Fibroblast of lung (primary cell): ENCODE measurements around the gene BICRA.

Experiments
- EZH2 ChIP-seq: IDR thresholded peaks from 2 replicates; pipeline ENCODE4 v1.5.1; 2012; ENCODE audit warnings: low read length, control low read depth, mild to moderate bottlenecking; ENCODE audit errors: missing control alignments
- TF ChIP-seq, protein P1 (sequence below), 2 donors: IDR thresholded peaks in 1 of 2; conservative IDR thresholded peaks in 1 of 2; 1 replicate in 1 of 2; 2 replicates in 1 of 2; pipeline ENCODE4 v1.5.1; 2011 to 2012; ENCODE audit warnings: low read length in 2 of 2, control low read depth in 1 of 2, inconsistent platforms in 1 of 2, low read depth in 1 of 2, mild to moderate bottlenecking in 1 of 2

DNA sequence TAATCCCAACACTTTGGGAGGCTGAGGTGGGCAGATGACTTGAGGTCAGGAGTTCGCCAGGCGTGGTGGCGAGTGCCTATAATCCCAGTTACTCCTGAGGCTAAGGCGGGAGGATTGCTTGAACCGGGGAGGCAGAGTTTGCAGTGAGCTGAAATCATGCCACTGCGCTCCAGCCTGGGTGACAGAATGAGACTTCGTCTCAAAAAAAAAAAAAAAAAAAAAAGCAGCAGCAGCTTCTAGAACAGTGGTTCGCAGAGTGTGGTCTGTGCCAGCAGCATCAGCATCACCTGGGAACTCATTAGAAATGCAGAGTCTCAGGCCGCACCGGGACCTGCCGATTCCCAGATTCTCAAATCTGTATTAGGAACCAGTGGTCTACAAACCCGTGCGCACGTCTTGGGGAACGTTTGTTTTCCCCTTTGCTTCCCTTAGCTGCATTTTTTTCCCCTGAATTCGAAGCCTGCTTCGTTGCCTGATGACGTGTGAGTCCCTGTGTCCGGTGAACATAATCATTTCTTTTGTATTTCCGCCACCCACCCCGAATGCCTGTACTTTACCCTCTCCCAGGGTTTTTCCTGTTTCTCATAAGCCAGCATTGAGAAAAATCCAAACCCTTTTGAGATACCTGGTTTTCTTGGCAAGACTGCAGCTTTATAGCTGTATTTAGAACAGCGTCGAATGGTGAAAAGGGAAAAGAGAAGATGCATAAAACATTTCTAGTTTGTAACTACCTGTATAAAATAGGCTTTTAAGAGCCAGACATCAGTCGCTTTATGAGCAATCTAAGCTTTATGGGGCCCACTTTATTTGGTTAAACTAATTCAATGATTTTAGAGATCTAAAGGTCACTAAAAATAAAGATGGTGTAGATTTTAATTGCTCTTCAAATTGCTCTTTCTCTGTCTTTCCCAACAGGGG, 49.8 kb downstream of the BICRA start:
- TF ChIP-seq, protein P1, sequence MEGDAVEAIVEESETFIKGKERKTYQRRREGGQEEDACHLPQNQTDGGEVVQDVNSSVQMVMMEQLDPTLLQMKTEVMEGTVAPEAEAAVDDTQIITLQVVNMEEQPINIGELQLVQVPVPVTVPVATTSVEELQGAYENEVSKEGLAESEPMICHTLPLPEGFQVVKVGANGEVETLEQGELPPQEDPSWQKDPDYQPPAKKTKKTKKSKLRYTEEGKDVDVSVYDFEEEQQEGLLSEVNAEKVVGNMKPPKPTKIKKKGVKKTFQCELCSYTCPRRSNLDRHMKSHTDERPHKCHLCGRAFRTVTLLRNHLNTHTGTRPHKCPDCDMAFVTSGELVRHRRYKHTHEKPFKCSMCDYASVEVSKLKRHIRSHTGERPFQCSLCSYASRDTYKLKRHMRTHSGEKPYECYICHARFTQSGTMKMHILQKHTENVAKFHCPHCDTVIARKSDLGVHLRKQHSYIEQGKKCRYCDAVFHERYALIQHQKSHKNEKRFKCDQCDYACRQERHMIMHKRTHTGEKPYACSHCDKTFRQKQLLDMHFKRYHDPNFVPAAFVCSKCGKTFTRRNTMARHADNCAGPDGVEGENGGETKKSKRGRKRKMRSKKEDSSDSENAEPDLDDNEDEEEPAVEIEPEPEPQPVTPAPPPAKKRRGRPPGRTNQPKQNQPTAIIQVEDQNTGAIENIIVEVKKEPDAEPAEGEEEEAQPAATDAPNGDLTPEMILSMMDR (conservative IDR thresholded peaks at IDR 0.05 in 1 of 2, IDR thresholded peaks at IDR 0.05 in 1 of 2; ENCODE audit: low read depth in 1 of 2, low read length in 2 of 2) = no peak
- TF ChIP-seq EZH2 = no peak
